ENCODE results near the gene NID2. TPM values are rescaled to one million over a fixed set of nuclear protein-coding genes. Genes with fewer than 3 reads are reported as not detected.

Gene NID2
- polyA plus RNA-seq, 1 donor from 2014 or later: 0.73 TPM

GRCh38 chr14:52089218-52089617 is 20.4 kb upstream of the NID2 start:
- Mint-ChIP-seq H3K9me3 (peaks cover 3 to 12% (median 6%) of the 10 kb centered on the region in 3 donors), H3K36me3 (peaks cover 1% of the 10 kb centered on the region), H3K27me3 (peaks cover 18% of the 10 kb centered on the region), H3K4me3 (no peak overlapping the region), H3K27ac (no peak overlapping the region), H3K4me1 (no peaks in the 10 kb centered on the region)

- H3K27ac Mint-ChIP-seq: no peak overlapping the region
- H3K27me3 Mint-ChIP-seq: peaks cover 26% of the 10 kb centered on the region
- peaks cover 3 to 14% (median 6%) of the 10 kb centered on the region in 3 donors for H3K9me3 Mint-ChIP-seq
- H3K36me3 Mint-ChIP-seq: peaks cover 1% of the 10 kb centered on the region
- H3K4me3 Mint-ChIP-seq: no peak overlapping the region
- H3K4me1 Mint-ChIP-seq: no peaks in the 10 kb centered on the region
Measured at GRCh38 chr14:52086711-52087110, 17.9 kb upstream of the NID2 start.

- Mint-ChIP-seq H3K27ac (no peak overlapping the region), H3K27me3 (peaks cover 19% of the 10 kb centered on the region), H3K9me3 (peaks cover 3 to 14% (median 6%) of the 10 kb centered on the region in 3 donors), H3K4me3 (no peak overlapping the region), H3K36me3 (peaks cover 1% of the 10 kb centered on the region), H3K4me1 (no peaks in the 10 kb centered on the region)
Measured at GRCh38 chr14:52082903-52083302, 14.0 kb upstream of the NID2 start.

GRCh38 chr14:52081964-52082363 is 13.1 kb upstream of the NID2 start:
- Mint-ChIP-seq H3K4me1 (no peaks in the 10 kb centered on the region), H3K4me3 (no peak overlapping the region), H3K36me3 (no peaks in the 10 kb centered on the region), H3K9me3 (peaks cover 3 to 14% (median 6%) of the 10 kb centered on the region in 3 donors), H3K27me3 (peaks cover 18% of the 10 kb centered on the region), H3K27ac (no peak overlapping the region)

- Mint-ChIP-seq H3K4me3 (no peak overlapping the region), H3K4me1 (no peaks in the 10 kb centered on the region), H3K27ac (no peak overlapping the region), H3K27me3 (peaks cover 20% of the 10 kb centered on the region), H3K9me3 (peaks cover 3 to 14% (median 6%) of the 10 kb centered on the region in 3 donors), H3K36me3 (no peaks in the 10 kb centered on the region)
Measured at GRCh38 chr14:52080808-52081755, 12.2 kb upstream of the NID2 start.

GRCh38 chr14:52080158-52080800 is 11.4 kb upstream of the NID2 start:
- Mint-ChIP-seq H3K27ac (no peak overlapping the region), H3K4me3 (no peak overlapping the region)

GRCh38 chr14:52079239-52079959 is 10.5 kb upstream of the NID2 start:
- Mint-ChIP-seq H3K27me3 (peaks cover 17% of the 10 kb centered on the region), H3K27ac (no peak overlapping the region), H3K4me1 (no peaks in the 10 kb centered on the region), H3K36me3 (no peaks in the 10 kb centered on the region), H3K4me3 (no peak overlapping the region), H3K9me3 (peaks cover 0 to 4% (median under 1%) of the 10 kb centered on the region in 3 donors)

More at GRCh38 chr14:52080158-52080800, 11.4 kb upstream of the NID2 start:
- H3K27me3 Mint-ChIP-seq: peaks cover 20% of the 10 kb centered on the region
- H3K4me1 Mint-ChIP-seq: no peaks in the 10 kb centered on the region
- H3K36me3 Mint-ChIP-seq: no peaks in the 10 kb centered on the region
- H3K9me3 Mint-ChIP-seq: peaks cover 3 to 11% (median 3%) of the 10 kb centered on the region in 3 donors

GRCh38 chr14:52078721-52079120 is 9.9 kb upstream of the NID2 start:
- Mint-ChIP-seq H3K4me1 (no peaks in the 10 kb centered on the region), H3K27me3 (peaks cover 17% of the 10 kb centered on the region), H3K27ac (no peak overlapping the region), H3K4me3 (no peak overlapping the region), H3K9me3 (peaks cover 2 to 3% (median 3%) of the 10 kb centered on the region in 3 donors), H3K36me3 (no peaks in the 10 kb centered on the region)

- Mint-ChIP-seq H3K4me3 (no peak overlapping the region), H3K27me3 (peaks cover 20% of the 10 kb centered on the region), H3K36me3 (no peaks in the 10 kb centered on the region), H3K9me3 (peaks cover 2 to 3% (median 3%) of the 10 kb centered on the region in 3 donors), H3K27ac (no peak overlapping the region), H3K4me1 (no peaks in the 10 kb centered on the region)
Measured at GRCh38 chr14:52078095-52078531, 9.3 kb upstream of the NID2 start.

- Mint-ChIP-seq H3K27me3 (peaks cover 18% of the 10 kb centered on the region), H3K9me3 (peaks cover 2 to 3% (median 3%) of the 10 kb centered on the region in 3 donors), H3K27ac (no peak overlapping the region), H3K4me3 (no peak overlapping the region), H3K4me1 (no peaks in the 10 kb centered on the region), H3K36me3 (no peaks in the 10 kb centered on the region)
Measured at GRCh38 chr14:52077256-52077979, 8.6 kb upstream of the NID2 start.

- no peak overlapping the region for H3K4me3 Mint-ChIP-seq
- peaks cover 2 to 3% (median 3%) of the 10 kb centered on the region in 3 donors for H3K9me3 Mint-ChIP-seq
- no peak overlapping the region for H3K27ac Mint-ChIP-seq
- no peaks in the 10 kb centered on the region for H3K36me3 Mint-ChIP-seq
- H3K27me3 Mint-ChIP-seq: peaks cover 19% of the 10 kb centered on the region
- no peaks in the 10 kb centered on the region for H3K4me1 Mint-ChIP-seq
Measured at GRCh38 chr14:52076334-52076733, 7.5 kb upstream of the NID2 start.

- H3K36me3 Mint-ChIP-seq: no peaks in the 10 kb centered on the region
- peaks cover 23% of the 10 kb centered on the region for H3K27me3 Mint-ChIP-seq
- peaks cover 0 to 1% (median 0%) of the 10 kb centered on the region in 3 donors for H3K4me1 Mint-ChIP-seq
- no peak overlapping the region for H3K27ac Mint-ChIP-seq
- H3K4me3 Mint-ChIP-seq: no peak overlapping the region
- peaks cover 2 to 3% (median 3%) of the 10 kb centered on the region in 3 donors for H3K9me3 Mint-ChIP-seq
Measured at GRCh38 chr14:52075371-52075770, 6.5 kb upstream of the NID2 start.

- H3K36me3 Mint-ChIP-seq: no peaks in the 10 kb centered on the region
- H3K4me3 Mint-ChIP-seq: no peak overlapping the region
- peaks cover 0 to 9% (median 0%) of the 10 kb centered on the region in 3 donors for H3K4me1 Mint-ChIP-seq
- no peak overlapping the region for H3K27ac Mint-ChIP-seq
- H3K9me3 Mint-ChIP-seq: peaks cover 2 to 3% (median 3%) of the 10 kb centered on the region in 3 donors
- peaks cover 37% of the 10 kb centered on the region for H3K27me3 Mint-ChIP-seq
Measured at GRCh38 chr14:52073251-52073650, 4.4 kb upstream of the NID2 start.

- H3K27ac Mint-ChIP-seq: no peak overlapping the region
- no peak overlapping the region for H3K4me3 Mint-ChIP-seq
- peaks cover 2 to 3% (median 3%) of the 10 kb centered on the region in 3 donors for H3K9me3 Mint-ChIP-seq
- peaks cover 45% of the 10 kb centered on the region for H3K27me3 Mint-ChIP-seq
- H3K4me1 Mint-ChIP-seq: peaks cover 1 to 15% (median 5%) of the 10 kb centered on the region in 3 donors
- no peaks in the 10 kb centered on the region for H3K36me3 Mint-ChIP-seq
Measured at GRCh38 chr14:52072266-52072780, 3.5 kb upstream of the NID2 start.

All from IgD-negative memory B cell (primary cell).